GM12872 (cell line): ENCODE results near the gene B3GALNT1.

Source experiments
- CTCF ChIP-seq: IDR thresholded peaks from 3 replicates; pipeline ENCODE4 v1.5.1; 2011; ENCODE audit warnings: low read depth, mild to moderate bottlenecking, low read length, moderate library complexity; ENCODE audit not compliant: insufficient read depth

Gene B3GALNT1

GRCh38 chr3:161104561-161105551 lies at the start of gene B3GALNT1:
TSS of gene B3GALNT1 (minus strand) at chr3:161105349. CDS start at chr3:161086754, 18,595 bp downstream.
- TF ChIP-seq CTCF = no peak

GRCh38 chr3:161153480-161153879 lies 48.3 kb upstream of the B3GALNT1 start:
- no peak for TF ChIP-seq CTCF

- no peak for TF ChIP-seq CTCF
Observed at GRCh38 chr3:161150001-161150525, 44.9 kb upstream of the B3GALNT1 start.

GRCh38 chr3:161149529-161149928 lies 44.4 kb upstream of the B3GALNT1 start:
- TF ChIP-seq CTCF = no peak

- no peak for TF ChIP-seq CTCF
Observed at GRCh38 chr3:161148832-161149475, 43.8 kb upstream of the B3GALNT1 start.

- TF ChIP-seq CTCF = no peak
Observed at GRCh38 chr3:161142486-161142885, 37.3 kb upstream of the B3GALNT1 start.

- no peak for TF ChIP-seq CTCF
Observed at GRCh38 chr3:161139686-161140085, 34.5 kb upstream of the B3GALNT1 start.
